ENCODE results near the gene KLHL33. TPM values are rescaled to one million over a fixed set of nuclear protein-coding genes. Genes with fewer than 3 reads are reported as not detected.

The KLHL33 gene, protein sequence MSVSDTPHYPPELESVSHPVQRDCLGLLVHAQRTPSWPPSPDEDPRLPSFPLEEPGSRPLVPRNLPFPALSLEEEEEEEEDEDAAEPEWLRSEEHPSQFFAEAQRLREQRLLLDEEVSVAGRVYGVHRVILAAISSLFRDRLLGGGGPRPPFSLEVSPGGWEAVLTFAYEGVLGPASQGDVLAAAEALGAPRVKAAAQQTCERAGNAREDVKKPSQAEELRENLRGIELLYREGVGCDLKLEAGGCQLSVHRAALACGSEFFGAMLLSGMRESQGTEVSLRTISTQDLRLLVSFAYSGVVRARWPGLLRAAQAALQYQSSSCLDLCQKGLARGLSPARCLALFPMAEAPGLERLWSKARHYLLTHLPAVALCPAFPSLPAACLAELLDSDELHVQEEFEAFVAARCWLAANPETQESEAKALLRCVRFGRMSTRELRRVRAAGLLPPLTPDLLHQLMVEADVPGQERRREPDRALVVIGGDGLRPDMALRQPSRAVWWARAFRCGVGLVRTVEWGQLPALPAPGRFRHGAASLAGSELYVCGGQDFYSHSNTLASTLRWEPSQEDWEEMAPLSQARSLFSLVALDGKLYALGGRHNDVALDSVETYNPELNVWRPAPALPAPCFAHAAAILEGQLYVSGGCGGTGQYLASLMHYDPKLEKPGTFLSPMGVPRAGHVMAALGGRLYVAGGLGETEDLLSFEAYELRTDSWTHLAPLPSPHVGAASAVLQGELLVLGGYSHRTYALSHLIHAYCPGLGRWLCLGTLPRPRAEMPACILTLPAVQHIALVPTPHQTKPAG
- under 1 TPM; 0.22 to 0.43 TPM for total RNA-seq

DNA sequence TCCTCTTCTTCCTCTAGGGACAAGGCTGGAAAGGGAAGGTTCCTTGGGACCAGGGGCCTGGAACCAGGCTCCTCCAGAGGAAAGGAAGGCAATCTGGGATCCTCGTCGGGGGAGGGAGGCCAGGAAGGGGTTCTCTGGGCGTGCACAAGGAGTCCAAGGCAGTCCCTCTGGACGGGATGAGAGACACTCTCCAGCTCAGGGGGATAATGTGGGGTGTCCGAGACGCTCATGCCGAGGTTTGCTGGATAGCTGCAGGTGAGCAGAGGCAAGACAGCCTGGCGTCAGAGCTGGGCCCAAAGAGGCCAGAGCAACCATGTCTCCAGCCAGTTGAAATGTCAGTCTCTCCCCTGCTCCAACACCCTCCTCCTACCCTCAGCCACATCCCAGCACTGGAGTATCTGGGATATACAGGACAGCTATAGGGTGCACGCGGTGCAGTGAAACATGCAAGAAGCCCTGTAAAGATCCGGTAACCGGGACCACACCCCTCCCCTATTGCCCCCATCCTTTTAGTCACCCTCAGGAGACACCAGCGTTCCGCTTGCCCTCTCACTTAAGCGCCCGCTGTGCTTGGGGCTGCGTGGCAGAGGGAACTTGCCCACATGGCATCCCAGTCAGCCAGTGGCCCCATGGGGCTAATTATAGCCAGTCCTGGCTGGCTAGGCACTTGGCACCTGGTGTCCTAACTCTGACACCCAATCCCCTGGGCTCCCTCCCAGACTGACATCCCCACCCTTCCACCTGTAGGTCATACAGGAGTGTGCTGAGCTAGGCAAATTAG, at the start of gene KLHL33:
Gene KLHL33, minus strand, starts transcription at position 585 of the 781 bp plus-strand sequence. Its CDS starts 355 bp downstream, at position 230.
- H3K4me3 Mint-ChIP-seq, result no peak within 1 kb of the TSS
- H3K9me3 Mint-ChIP-seq, result no peaks in the 10 kb centered on the region
- peaks cover 3 to 5% of the 10 kb centered on the region in 2 donors for H3K4me1 Mint-ChIP-seq (ENCODE audit: low read depth in 2 of 2)
- DNase-seq (ENCODE audit: low spot score), result no peak
- no peaks in the 10 kb centered on the region for H3K36me3 Mint-ChIP-seq
- H3K27me3 Mint-ChIP-seq, result peaks cover 0 to 4% of the 10 kb centered on the region in 2 donors
- ATAC-seq, result no peak
- H3K27ac Mint-ChIP-seq, result no peak within 1 kb of the TSS

- Mint-ChIP-seq H3K27ac (peak overlapping the region; percentile 6 to 26), H3K27me3 (no peaks in the 10 kb centered on the region), H3K9me3 (no peaks in the 10 kb centered on the region), H3K4me1 (ENCODE audit: low read depth in 2 of 2) (peaks cover 17 to 25% of the 10 kb centered on the region in 2 donors), H3K4me3 (no peak overlapping the region), H3K36me3 (peaks cover 4% of the 10 kb centered on the region)
- ATAC-seq (no peak), DNase-seq (ENCODE audit: low spot score) (no peak)
These were observed 46.4 kb upstream of the KLHL33 start for GRCh38 chr14:20482382-20482781.

DNA sequence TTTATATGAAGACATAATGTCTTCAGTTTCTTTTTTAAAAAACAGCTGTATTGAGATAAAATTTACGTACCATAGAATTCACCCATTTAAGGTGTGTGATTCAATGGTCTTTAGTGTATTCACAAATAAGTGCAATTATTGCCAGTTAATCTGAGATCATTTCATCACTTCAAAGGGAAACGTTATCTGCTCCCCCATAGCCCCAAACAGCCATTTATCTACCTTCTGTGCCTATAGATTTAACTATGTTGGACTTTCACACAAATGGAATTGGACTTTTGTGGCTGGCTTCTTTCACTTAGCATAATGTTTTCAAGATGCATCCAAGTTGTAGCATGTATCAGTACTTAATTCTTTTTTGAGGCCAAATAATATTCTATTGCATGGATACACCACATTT, 42.9 kb upstream of the KLHL33 start:
- Mint-ChIP-seq H3K36me3 (peaks cover 28% of the 10 kb centered on the region), H3K4me1 (ENCODE audit: low read depth in 2 of 2) (peaks cover 27 to 38% of the 10 kb centered on the region in 2 donors), H3K27me3 (no peaks in the 10 kb centered on the region), H3K9me3 (no peaks in the 10 kb centered on the region), H3K4me3 (no peak overlapping the region), H3K27ac (peak overlapping the region in 1 of 2 donors; percentile 18)
- ATAC-seq (no peak), DNase-seq (ENCODE audit: low spot score) (no peak)

DNA sequence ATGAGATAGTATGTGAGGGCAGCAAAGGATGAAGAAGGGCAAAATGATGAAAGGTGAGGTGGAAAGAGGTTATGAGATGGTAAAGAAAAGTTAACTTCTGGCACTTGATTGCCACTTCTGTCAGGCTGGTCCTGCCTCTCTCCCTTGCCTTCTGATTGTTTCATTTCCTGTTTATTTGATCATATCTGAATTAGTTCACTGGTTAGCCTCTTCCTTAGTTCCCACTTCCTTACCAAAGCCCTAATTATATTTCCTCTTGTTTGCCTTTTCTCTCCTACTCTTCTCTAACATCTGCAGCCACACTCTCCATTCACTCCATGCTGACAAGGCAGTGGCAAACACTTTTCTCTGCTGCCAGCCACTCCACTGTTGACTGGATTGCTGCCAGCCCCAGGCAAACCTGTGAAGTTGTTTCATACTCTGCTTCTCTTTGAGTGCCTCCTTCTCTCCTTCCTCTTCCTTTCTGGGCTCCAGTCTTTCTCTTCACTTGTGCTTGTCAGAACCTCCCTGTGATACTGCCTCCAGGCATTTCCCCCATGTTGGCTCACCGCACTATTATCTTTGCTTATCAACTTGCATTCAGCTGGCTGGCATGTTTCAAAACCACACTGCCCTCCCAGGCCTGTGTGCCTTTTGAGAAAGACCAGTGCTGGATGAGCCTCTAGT, 41.4 kb upstream of the KLHL33 start:
- ATAC-seq, result peak; percentile 59 to 60
- H3K4me1 Mint-ChIP-seq (ENCODE audit: low read depth in 2 of 2), result peaks cover 33 to 48% of the 10 kb centered on the region in 2 donors
- H3K9me3 Mint-ChIP-seq, result no peaks in the 10 kb centered on the region

DNA sequence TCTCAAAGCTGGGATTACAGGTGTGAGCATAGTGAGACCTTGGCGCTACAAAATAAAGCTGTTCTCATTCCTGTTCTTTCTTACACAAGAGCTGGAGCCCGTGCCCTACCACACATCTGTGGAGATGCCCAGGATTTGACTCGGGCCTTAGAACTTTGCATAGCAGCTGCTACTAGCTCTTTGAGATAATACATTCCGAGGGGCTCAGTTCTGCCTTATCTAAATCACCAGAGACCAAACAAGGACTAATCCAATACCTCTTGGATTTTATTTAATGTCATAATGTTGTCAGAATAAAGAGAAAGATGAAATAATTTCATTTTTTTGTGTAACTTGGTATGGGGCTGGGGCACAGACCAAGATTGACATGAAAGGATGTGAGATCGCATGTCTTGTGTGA, 40.8 kb upstream of the KLHL33 start:
- ATAC-seq (no peak), DNase-seq (ENCODE audit: low spot score) (no peak)
- Mint-ChIP-seq H3K9me3 (no peaks in the 10 kb centered on the region), H3K27me3 (no peaks in the 10 kb centered on the region), H3K36me3 (peaks cover 41% of the 10 kb centered on the region), H3K4me3 (peak overlapping the region; percentile 69), H3K27ac (peak overlapping the region; percentile 89 to 90), H3K4me1 (ENCODE audit: low read depth in 2 of 2) (peaks cover 39 to 54% of the 10 kb centered on the region in 2 donors)

More for the DNA sequence above, 41.4 kb upstream of the KLHL33 start:
- Mint-ChIP-seq H3K4me3 (peak overlapping the region; percentile 69), H3K27me3 (no peaks in the 10 kb centered on the region), H3K36me3 (peaks cover 38% of the 10 kb centered on the region), H3K27ac (peak overlapping the region; percentile 89 to 90)
- DNase-seq (ENCODE audit: low spot score), result no peak

DNA sequence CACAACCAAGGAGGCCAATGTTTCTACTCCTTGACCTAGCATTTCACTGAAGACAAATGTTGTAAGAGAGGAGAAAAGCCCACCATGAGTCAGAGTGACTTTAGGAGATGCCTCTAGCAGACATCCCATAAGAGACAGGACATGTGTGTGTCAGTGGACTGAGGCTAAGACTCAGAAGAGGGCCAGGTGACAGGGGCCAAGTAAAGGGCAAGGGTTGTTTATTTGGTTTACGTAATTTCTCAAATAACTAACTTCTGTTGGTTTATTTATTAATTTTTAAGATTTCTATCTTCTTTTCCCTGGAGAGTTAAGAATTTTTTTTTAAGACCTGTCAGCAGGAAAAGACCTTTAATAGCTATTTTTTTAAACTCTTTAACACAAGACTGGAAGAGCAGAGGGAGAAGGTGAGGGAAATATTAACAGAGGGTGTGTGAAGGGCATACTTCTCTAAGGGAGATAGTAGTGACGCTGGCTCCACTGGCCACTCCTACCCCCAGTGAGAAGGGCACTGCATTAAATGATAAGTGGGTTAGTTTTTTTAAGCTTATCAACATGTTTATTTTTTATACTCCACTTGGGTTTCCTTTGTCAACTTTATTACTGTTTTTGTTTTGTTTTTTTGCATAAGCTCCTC, 36.7 kb upstream of the KLHL33 start:
- no peaks in the 10 kb centered on the region for H3K27me3 Mint-ChIP-seq
- H3K4me1 Mint-ChIP-seq (ENCODE audit: low read depth in 2 of 2), result peaks cover 64 to 72% of the 10 kb centered on the region in 2 donors
- H3K27ac Mint-ChIP-seq, result peak overlapping the region; percentile 34 to 73
- H3K36me3 Mint-ChIP-seq, result peaks cover 54% of the 10 kb centered on the region
- no peak for DNase-seq (ENCODE audit: low spot score)
- H3K4me3 Mint-ChIP-seq, result peak overlapping the region; percentile 38
- no peaks in the 10 kb centered on the region for H3K9me3 Mint-ChIP-seq
- no peak for ATAC-seq

- no peak for DNase-seq (ENCODE audit: low spot score)
- ATAC-seq, result no peak
- peak overlapping the region; percentile 99 for H3K4me3 Mint-ChIP-seq
- H3K9me3 Mint-ChIP-seq, result no peaks in the 10 kb centered on the region
- peak overlapping the region; percentile 97 for H3K27ac Mint-ChIP-seq
- H3K4me1 Mint-ChIP-seq (ENCODE audit: low read depth in 2 of 2), result peaks cover 49 to 56% of the 10 kb centered on the region in 2 donors
- H3K36me3 Mint-ChIP-seq, result peaks cover 43% of the 10 kb centered on the region
- H3K27me3 Mint-ChIP-seq, result no peaks in the 10 kb centered on the region
These were observed 34.6 kb upstream of the KLHL33 start for GRCh38 chr14:20470603-20470901.

DNA sequence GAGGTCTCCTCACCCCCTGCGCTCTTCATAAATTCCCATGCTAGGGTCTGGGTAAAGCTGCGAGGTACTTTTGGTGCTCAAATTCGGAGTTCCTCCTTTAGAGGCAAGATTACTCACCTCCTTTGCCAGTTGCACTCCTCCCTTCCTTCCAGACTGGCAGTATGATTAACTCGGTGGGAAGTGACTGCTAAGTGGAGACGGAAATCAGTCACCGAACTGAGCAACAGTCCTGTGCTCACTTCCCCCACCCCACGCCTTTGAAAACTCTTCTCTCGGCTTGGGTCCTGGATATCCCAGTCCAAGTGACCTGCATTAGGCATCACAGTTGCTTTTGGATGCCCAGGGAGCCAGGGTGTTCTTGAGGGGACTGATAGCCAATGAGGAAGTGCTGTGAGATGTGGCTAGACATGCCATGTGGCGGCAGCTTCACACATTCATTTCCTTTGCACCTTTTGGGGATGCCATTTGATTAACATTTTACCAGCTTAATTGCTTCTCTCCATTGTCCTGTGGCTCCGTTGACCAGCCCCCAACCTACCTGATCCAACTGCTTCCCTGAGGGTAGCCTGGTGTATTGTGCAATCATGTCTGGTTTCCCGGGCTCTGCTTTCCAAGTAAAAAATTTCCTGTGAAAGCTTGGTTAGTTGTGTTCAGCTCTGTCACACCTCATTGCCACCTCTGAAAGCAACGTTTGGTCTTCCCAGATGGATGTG, 34.1 kb upstream of the KLHL33 start:
- no peaks in the 10 kb centered on the region for H3K27me3 Mint-ChIP-seq
- DNase-seq (ENCODE audit: low spot score) (peak; percentile 67), ATAC-seq (peak; percentile 69 to 74)
- H3K9me3 Mint-ChIP-seq, result no peaks in the 10 kb centered on the region
- H3K4me1 Mint-ChIP-seq (ENCODE audit: low read depth in 2 of 2), result peaks cover 47 to 53% of the 10 kb centered on the region in 2 donors
- H3K4me3 Mint-ChIP-seq, result peak overlapping the region; percentile 99
- H3K27ac Mint-ChIP-seq, result peak overlapping the region; percentile 97
- H3K36me3 Mint-ChIP-seq, result peaks cover 40% of the 10 kb centered on the region

- peaks cover 33% of the 10 kb centered on the region for H3K36me3 Mint-ChIP-seq
- H3K9me3 Mint-ChIP-seq, result no peaks in the 10 kb centered on the region
- H3K4me1 Mint-ChIP-seq (ENCODE audit: low read depth in 2 of 2), result peaks cover 42 to 46% of the 10 kb centered on the region in 2 donors
These were observed 33.4 kb upstream of the KLHL33 start, which contains the start of gene PNP for GRCh38 chr14:20469242-20469889. TSS of gene PNP (plus strand) at chr14:20469406. CDS start at chr14:20469525, 119 bp downstream.

DNA sequence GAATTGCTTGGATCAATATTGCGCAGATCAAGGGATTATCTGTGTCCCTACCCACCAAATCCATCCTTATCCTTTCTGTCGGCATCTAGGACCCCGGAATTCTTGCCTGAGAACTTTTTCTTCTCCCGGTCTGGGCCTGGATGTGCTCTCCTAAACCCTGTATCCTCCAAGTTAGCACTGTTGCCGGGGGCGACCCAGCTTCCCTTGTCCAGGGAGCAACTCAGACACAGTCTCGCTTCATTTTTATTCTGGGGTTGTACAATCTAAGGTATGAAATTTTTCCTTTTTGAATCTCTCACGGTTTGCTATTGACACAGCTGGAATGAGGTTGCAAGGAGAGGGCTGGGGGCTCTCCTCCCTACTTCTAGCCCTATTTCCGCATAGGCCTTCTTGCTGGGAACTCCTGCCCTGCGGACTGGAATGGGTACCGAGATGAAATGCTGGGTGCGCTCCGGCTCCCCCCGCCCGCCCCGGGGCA, 32.8 kb upstream of the KLHL33 start:
- H3K4me1 Mint-ChIP-seq (ENCODE audit: low read depth in 2 of 2), result peaks cover 37 to 41% of the 10 kb centered on the region in 2 donors
- ATAC-seq, result no peak
- no peak for DNase-seq (ENCODE audit: low spot score)
- H3K9me3 Mint-ChIP-seq, result no peaks in the 10 kb centered on the region
- peaks cover 27% of the 10 kb centered on the region for H3K36me3 Mint-ChIP-seq
- peak overlapping the region; percentile 97 for H3K27ac Mint-ChIP-seq
- H3K4me3 Mint-ChIP-seq, result peak overlapping the region; percentile 99
- H3K27me3 Mint-ChIP-seq, result no peaks in the 10 kb centered on the region

More at GRCh38 chr14:20469242-20469889, 33.4 kb upstream of the KLHL33 start, which contains the start of gene PNP:
- Mint-ChIP-seq H3K4me3 (peak within 1 kb of the TSS; percentile 99), H3K27me3 (no peaks in the 10 kb centered on the region), H3K27ac (peak within 1 kb of the TSS; percentile 97)
- peak; percentile 86 for DNase-seq (ENCODE audit: low spot score)
- ATAC-seq, result peak; percentile 95 to 96

DNA sequence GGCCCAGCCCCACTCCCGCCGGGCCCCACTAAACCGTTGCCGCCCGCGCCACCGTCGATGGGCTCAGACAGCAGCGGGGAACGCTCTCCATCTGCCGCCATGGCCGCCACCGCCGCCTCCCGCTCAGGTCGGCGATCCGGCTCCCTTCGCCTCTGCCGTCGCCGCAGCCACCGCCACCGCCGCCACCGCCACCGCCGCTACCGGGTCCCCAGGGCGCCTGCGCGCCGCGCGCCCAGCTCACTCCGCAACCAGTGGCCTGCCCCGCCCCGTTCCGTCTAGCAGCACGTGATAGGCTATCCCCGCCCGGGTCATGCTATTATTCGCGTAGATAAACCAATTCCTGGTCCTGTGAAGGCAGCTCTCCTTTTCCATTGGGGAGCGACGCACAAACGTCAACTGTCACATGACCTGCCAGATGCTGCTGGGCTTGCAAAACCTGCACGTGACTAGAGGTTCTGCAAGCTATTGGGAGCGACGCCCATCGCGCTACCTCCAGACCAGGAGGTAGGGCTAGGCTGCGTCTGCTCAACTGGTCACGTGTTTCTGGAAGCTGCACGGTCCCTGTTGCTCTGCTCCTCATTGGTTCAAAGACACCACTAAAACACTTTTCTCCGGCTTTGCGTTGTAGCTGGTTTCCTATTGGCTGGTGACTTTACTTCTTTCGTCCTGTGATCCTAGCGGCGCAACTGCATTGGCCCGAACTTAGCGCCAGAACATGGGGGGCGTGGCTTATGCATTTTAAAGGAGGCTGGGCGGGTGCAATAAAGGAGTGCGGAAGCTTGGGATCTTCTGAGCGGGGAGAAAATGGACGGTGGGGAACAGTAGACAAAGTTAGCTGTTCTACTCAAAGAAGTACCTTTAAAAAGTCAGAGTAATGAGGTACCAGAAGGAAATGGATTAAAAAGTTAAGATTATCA, 25.5 kb upstream of the KLHL33 start, which contains the start of gene PIP4P1:
Gene PIP4P1, minus strand, starts transcription at position 210 of the 917 bp plus-strand sequence. Its CDS starts 109 bp downstream, at position 101.
- H3K36me3 Mint-ChIP-seq, result peaks cover 15% of the 10 kb centered on the region
- H3K27me3 Mint-ChIP-seq, result no peaks in the 10 kb centered on the region
- H3K9me3 Mint-ChIP-seq, result no peaks in the 10 kb centered on the region

More for the DNA sequence above, 25.5 kb upstream of the KLHL33 start, which contains the start of gene PIP4P1:
- DNase-seq (ENCODE audit: low spot score) (peak; percentile 99), ATAC-seq (peak; percentile 97)
- Mint-ChIP-seq H3K27ac (peak within 1 kb of the TSS; percentile 80 to 92), H3K4me3 (peak within 1 kb of the TSS; percentile 95), H3K4me1 (ENCODE audit: low read depth in 2 of 2) (peaks cover 24 to 27% of the 10 kb centered on the region in 2 donors)
